Measurements from ENCODE around the gene LETM1.

Gene LETM1

GRCh38 chr4:1882850-1883271 is 26.9 kb upstream of the LETM1 start:
- H2BK12ac ChIP-seq (ENCODE audit: low read length) = no peak overlapping the region
- H2AK5ac ChIP-seq (ENCODE audit: low read depth, low read length) = no peak overlapping the region
- no peak overlapping the region for H2BK120ac ChIP-seq (ENCODE audit: low read depth, low read length)
- H3K18ac ChIP-seq (ENCODE audit: low read length) = no peak overlapping the region
- H2AFZ ChIP-seq (ENCODE audit: low read length) = no peak overlapping the region
- H4K91ac ChIP-seq (ENCODE audit: low read depth, low read length, poor library complexity) = no peak overlapping the region
- H3K4me3 ChIP-seq (ENCODE audit: low read length in 2 of 2) = no peak overlapping the region
- WGBS, 2 donors (ENCODE audit: extremely low coverage in 2 of 2, insufficient read length in 2 of 2, insufficient replicate concordance in 1 of 2) = no CpG with 5 or more reads among the region's 1 CpG
- no peak overlapping the region for H2BK5ac ChIP-seq (ENCODE audit: low read length)
- no peak for DNase-seq (ENCODE audit: low spot score)
- no peak overlapping the region for H4K8ac ChIP-seq (ENCODE audit: low read depth, low read length)
- no peak overlapping the region for H2BK15ac ChIP-seq (ENCODE audit: low read length)
- no peak overlapping the region for H3K23ac ChIP-seq (ENCODE audit: low read depth, low read length, poor library complexity)
- no peak overlapping the region for H3K14ac ChIP-seq (ENCODE audit: low read length)
- H3K27me3 ChIP-seq (ENCODE audit: control insufficient read depth in 3 of 3, insufficient read depth in 3 of 3, low read depth in 1 of 3, low read length in 3 of 3) = no peaks in the 10 kb centered on the region
- H3K79me1 ChIP-seq (ENCODE audit: low read depth, low read length) = peaks cover 10% of the 10 kb centered on the region
- peaks cover 11 to 55% of the 10 kb centered on the region in 2 donors for H3K36me3 ChIP-seq (replicated peaks in 1 of 2; ENCODE audit: control insufficient read depth in 2 of 2, insufficient read depth in 2 of 2, low read length in 2 of 2)
- peaks cover 8 to 11% of the 10 kb centered on the region in 2 donors for H3K4me1 ChIP-seq (ENCODE audit: control insufficient read depth in 2 of 2, insufficient read depth in 1 of 2, low read depth in 1 of 2, low read length in 2 of 2)
- no peak overlapping the region for H3K4me2 ChIP-seq (ENCODE audit: insufficient read depth, low read length, poor library complexity, severe bottlenecking)
- peak overlapping the region; percentile 29 for H3K4ac ChIP-seq (ENCODE audit: low read length)
- no peak overlapping the region for H3K27ac ChIP-seq (replicated peaks; ENCODE audit: low read length)
- no peak overlapping the region for H3K9ac ChIP-seq (ENCODE audit: low read depth, low read length, poor library complexity)
- H3K9me3 ChIP-seq (replicated peaks in 1 of 2; ENCODE audit: control insufficient read depth in 2 of 2, insufficient read depth in 1 of 2, low read depth in 1 of 2, low read length in 2 of 2) = peaks cover 5 to 8% of the 10 kb centered on the region in 2 donors

GRCh38 chr4:1880332-1880731 is 24.4 kb upstream of the LETM1 start:
- H3K9me3 ChIP-seq (replicated peaks in 1 of 2; ENCODE audit: control insufficient read depth in 2 of 2, insufficient read depth in 1 of 2, low read depth in 1 of 2, low read length in 2 of 2) = peaks cover 5 to 8% of the 10 kb centered on the region in 2 donors
- H2BK120ac ChIP-seq (ENCODE audit: low read depth, low read length) = no peak overlapping the region
- H3K18ac ChIP-seq (ENCODE audit: low read length) = no peak overlapping the region
- peaks cover 8 to 11% of the 10 kb centered on the region in 2 donors for H3K4me1 ChIP-seq (ENCODE audit: control insufficient read depth in 2 of 2, insufficient read depth in 1 of 2, low read depth in 1 of 2, low read length in 2 of 2)
- H3K4ac ChIP-seq (ENCODE audit: low read length) = no peak overlapping the region
- H3K27ac ChIP-seq (replicated peaks; ENCODE audit: low read length) = no peak overlapping the region
- no peak overlapping the region for H3K14ac ChIP-seq (ENCODE audit: low read length)
- no CpG with 5 or more reads among the region's 1 CpG for WGBS, 2 donors (ENCODE audit: extremely low coverage in 2 of 2, insufficient read length in 2 of 2, insufficient replicate concordance in 1 of 2)
- no peak overlapping the region for H3K4me2 ChIP-seq (ENCODE audit: insufficient read depth, low read length, poor library complexity, severe bottlenecking)
- peaks cover 14 to 46% of the 10 kb centered on the region in 2 donors for H3K36me3 ChIP-seq (replicated peaks in 1 of 2; ENCODE audit: control insufficient read depth in 2 of 2, insufficient read depth in 2 of 2, low read length in 2 of 2)
- H3K4me3 ChIP-seq (ENCODE audit: low read length in 2 of 2) = no peak overlapping the region
- no peak overlapping the region for H3K23ac ChIP-seq (ENCODE audit: low read depth, low read length, poor library complexity)
- no peak overlapping the region for H4K91ac ChIP-seq (ENCODE audit: low read depth, low read length, poor library complexity)
- no peak overlapping the region for H2AFZ ChIP-seq (ENCODE audit: low read length)
- H3K9ac ChIP-seq (ENCODE audit: low read depth, low read length, poor library complexity) = no peak overlapping the region
- no peak overlapping the region for H2BK15ac ChIP-seq (ENCODE audit: low read length)
- no peak overlapping the region for H2AK5ac ChIP-seq (ENCODE audit: low read depth, low read length)
- no peaks in the 10 kb centered on the region for H3K27me3 ChIP-seq (ENCODE audit: control insufficient read depth in 3 of 3, insufficient read depth in 3 of 3, low read depth in 1 of 3, low read length in 3 of 3)
- no peak overlapping the region for H2BK5ac ChIP-seq (ENCODE audit: low read length)
- no peak overlapping the region for H4K8ac ChIP-seq (ENCODE audit: low read depth, low read length)
- DNase-seq (ENCODE audit: low spot score) = no peak
- H3K79me1 ChIP-seq (ENCODE audit: low read depth, low read length) = peaks cover 9% of the 10 kb centered on the region
- no peak overlapping the region for H2BK12ac ChIP-seq (ENCODE audit: low read length)

GRCh38 chr4:1879485-1879884 is 23.5 kb upstream of the LETM1 start:
- H3K18ac ChIP-seq (ENCODE audit: low read length) = no peak overlapping the region
- H2BK5ac ChIP-seq (ENCODE audit: low read length) = no peak overlapping the region
- peaks cover 5 to 8% of the 10 kb centered on the region in 2 donors for H3K9me3 ChIP-seq (replicated peaks in 1 of 2; ENCODE audit: control insufficient read depth in 2 of 2, insufficient read depth in 1 of 2, low read depth in 1 of 2, low read length in 2 of 2)
- H3K79me1 ChIP-seq (ENCODE audit: low read depth, low read length) = peaks cover 9% of the 10 kb centered on the region
- H3K36me3 ChIP-seq (replicated peaks in 1 of 2; ENCODE audit: control insufficient read depth in 2 of 2, insufficient read depth in 2 of 2, low read length in 2 of 2) = peaks cover 14 to 49% of the 10 kb centered on the region in 2 donors
- H3K4ac ChIP-seq (ENCODE audit: low read length) = no peak overlapping the region
- no peak overlapping the region for H3K14ac ChIP-seq (ENCODE audit: low read length)
- H3K4me1 ChIP-seq (ENCODE audit: control insufficient read depth in 2 of 2, insufficient read depth in 1 of 2, low read depth in 1 of 2, low read length in 2 of 2) = peaks cover 8 to 11% of the 10 kb centered on the region in 2 donors
- no peak overlapping the region for H4K91ac ChIP-seq (ENCODE audit: low read depth, low read length, poor library complexity)
- no CpG with 5 or more reads among the region's 4 CpGs for WGBS, 2 donors (ENCODE audit: extremely low coverage in 2 of 2, insufficient read length in 2 of 2, insufficient replicate concordance in 1 of 2)
- H2BK120ac ChIP-seq (ENCODE audit: low read depth, low read length) = no peak overlapping the region
- H2AK5ac ChIP-seq (ENCODE audit: low read depth, low read length) = no peak overlapping the region
- H2AFZ ChIP-seq (ENCODE audit: low read length) = no peak overlapping the region
- no peak overlapping the region for H3K23ac ChIP-seq (ENCODE audit: low read depth, low read length, poor library complexity)
- H3K4me2 ChIP-seq (ENCODE audit: insufficient read depth, low read length, poor library complexity, severe bottlenecking) = no peak overlapping the region
- no peak overlapping the region for H2BK15ac ChIP-seq (ENCODE audit: low read length)
- H3K27ac ChIP-seq (replicated peaks; ENCODE audit: low read length) = no peak overlapping the region
- no peak overlapping the region for H3K4me3 ChIP-seq (ENCODE audit: low read length in 2 of 2)
- DNase-seq (ENCODE audit: low spot score) = no peak
- peak overlapping the region; percentile 9 for H3K9ac ChIP-seq (ENCODE audit: low read depth, low read length, poor library complexity)
- H2BK12ac ChIP-seq (ENCODE audit: low read length) = no peak overlapping the region
- H4K8ac ChIP-seq (ENCODE audit: low read depth, low read length) = no peak overlapping the region
- H3K27me3 ChIP-seq (ENCODE audit: control insufficient read depth in 3 of 3, insufficient read depth in 3 of 3, low read depth in 1 of 3, low read length in 3 of 3) = no peaks in the 10 kb centered on the region

- Histone ChIP-seq H3K23ac (ENCODE audit: low read depth, low read length, poor library complexity) (no peak overlapping the region), H3K79me1 (ENCODE audit: low read depth, low read length) (peaks cover 8% of the 10 kb centered on the region), H4K91ac (ENCODE audit: low read depth, low read length, poor library complexity) (no peak overlapping the region), H2AFZ (ENCODE audit: low read length) (no peak overlapping the region), H3K4ac (ENCODE audit: low read length) (no peak overlapping the region), H3K27ac (replicated peaks; ENCODE audit: low read length) (no peak overlapping the region), H3K4me2 (ENCODE audit: insufficient read depth, low read length, poor library complexity, severe bottlenecking) (no peak overlapping the region), H2BK120ac (ENCODE audit: low read depth, low read length) (no peak overlapping the region), H3K4me3 (ENCODE audit: low read length in 2 of 2) (no peak overlapping the region), H3K27me3 (ENCODE audit: control insufficient read depth in 3 of 3, insufficient read depth in 3 of 3, low read depth in 1 of 3, low read length in 3 of 3) (no peaks in the 10 kb centered on the region), H2AK5ac (ENCODE audit: low read depth, low read length) (no peak overlapping the region), H2BK5ac (ENCODE audit: low read length) (no peak overlapping the region), H3K4me1 (ENCODE audit: control insufficient read depth in 2 of 2, insufficient read depth in 1 of 2, low read depth in 1 of 2, low read length in 2 of 2) (peaks cover 10 to 12% of the 10 kb centered on the region in 2 donors), H3K9me3 (replicated peaks in 1 of 2; ENCODE audit: control insufficient read depth in 2 of 2, insufficient read depth in 1 of 2, low read depth in 1 of 2, low read length in 2 of 2) (peaks cover 0 to 6% of the 10 kb centered on the region in 2 donors), H3K9ac (ENCODE audit: low read depth, low read length, poor library complexity) (no peak overlapping the region), H3K36me3 (replicated peaks in 1 of 2; ENCODE audit: control insufficient read depth in 2 of 2, insufficient read depth in 2 of 2, low read length in 2 of 2) (peaks cover 11 to 42% of the 10 kb centered on the region in 2 donors), H3K14ac (ENCODE audit: low read length) (no peak overlapping the region), H4K8ac (ENCODE audit: low read depth, low read length) (no peak overlapping the region), H2BK12ac (ENCODE audit: low read length) (no peak overlapping the region), H2BK15ac (ENCODE audit: low read length) (no peak overlapping the region), H3K18ac (ENCODE audit: low read length) (no peak overlapping the region)
- DNase-seq (ENCODE audit: low spot score) = no peak
- WGBS, 2 donors (ENCODE audit: extremely low coverage in 2 of 2, insufficient read length in 2 of 2, insufficient replicate concordance in 1 of 2) = no CpG with 5 or more reads among the region's 3 CpGs
Observed at GRCh38 chr4:1874201-1874600, 18.2 kb upstream of the LETM1 start.

Measured in neuronal stem cell (in vitro differentiated cells).